OCI-LY1 (cell line): ENCODE data around the gene PITPNM1.
A peak's percentile ranks its signal among the peaks of the same experiment; 100 is the strongest.

Experiments used
- EZH2 ChIP-seq: fragments of 200-600 bp; sonication (generic), shearing (Covaris generic); IDR thresholded peaks from 2 replicates; pipeline ENCODE4 v1.8.0; 2017; ENCODE audit warnings: borderline replicate concordance, mixed run types, mild to moderate bottlenecking, antibody characterized with exemption, low read length, moderate library complexity, mixed read lengths
- TF ChIP-seq, protein P1 (sequence below): fragments of 200-600 bp; sonication (generic), shearing (Covaris generic); IDR thresholded peaks from 2 replicates; pipeline ENCODE4 v1.5.1; 2017; ENCODE audit warnings: mild to moderate bottlenecking, antibody characterized with exemption, low read length, moderate library complexity, mixed read lengths

DNA sequence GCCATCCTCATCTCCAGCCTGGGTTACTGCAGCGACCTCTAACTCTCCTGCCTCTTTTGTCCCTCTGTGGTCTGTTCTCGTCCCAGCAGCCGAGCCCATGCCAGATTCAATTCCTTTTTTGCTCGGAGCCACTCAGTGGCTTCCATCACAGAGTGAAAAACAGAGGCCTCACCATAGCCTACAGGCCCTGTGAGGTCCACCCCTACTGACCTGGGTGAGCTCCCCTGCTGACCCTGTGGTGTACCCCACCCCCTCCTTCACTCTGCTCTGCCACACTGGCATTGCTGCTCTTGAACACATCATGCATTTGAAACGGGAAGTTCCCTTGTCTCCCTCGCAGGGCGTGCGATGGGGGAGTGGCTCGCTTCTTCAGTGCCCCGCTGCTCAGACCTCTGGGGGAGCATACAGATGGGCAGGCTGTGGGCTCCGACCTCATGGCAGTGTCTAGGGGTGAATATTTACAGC is 20.3 kb downstream of the PITPNM1 start:
- TF ChIP-seq, protein P1, sequence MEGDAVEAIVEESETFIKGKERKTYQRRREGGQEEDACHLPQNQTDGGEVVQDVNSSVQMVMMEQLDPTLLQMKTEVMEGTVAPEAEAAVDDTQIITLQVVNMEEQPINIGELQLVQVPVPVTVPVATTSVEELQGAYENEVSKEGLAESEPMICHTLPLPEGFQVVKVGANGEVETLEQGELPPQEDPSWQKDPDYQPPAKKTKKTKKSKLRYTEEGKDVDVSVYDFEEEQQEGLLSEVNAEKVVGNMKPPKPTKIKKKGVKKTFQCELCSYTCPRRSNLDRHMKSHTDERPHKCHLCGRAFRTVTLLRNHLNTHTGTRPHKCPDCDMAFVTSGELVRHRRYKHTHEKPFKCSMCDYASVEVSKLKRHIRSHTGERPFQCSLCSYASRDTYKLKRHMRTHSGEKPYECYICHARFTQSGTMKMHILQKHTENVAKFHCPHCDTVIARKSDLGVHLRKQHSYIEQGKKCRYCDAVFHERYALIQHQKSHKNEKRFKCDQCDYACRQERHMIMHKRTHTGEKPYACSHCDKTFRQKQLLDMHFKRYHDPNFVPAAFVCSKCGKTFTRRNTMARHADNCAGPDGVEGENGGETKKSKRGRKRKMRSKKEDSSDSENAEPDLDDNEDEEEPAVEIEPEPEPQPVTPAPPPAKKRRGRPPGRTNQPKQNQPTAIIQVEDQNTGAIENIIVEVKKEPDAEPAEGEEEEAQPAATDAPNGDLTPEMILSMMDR, result peak; percentile 30; the same call in 1 of the 2 replicates
- no peak for TF ChIP-seq EZH2
